ENCODE data around the gene PRSS57.
"Not testable (repeated sequence)": the region's sequence is repeated elsewhere in the genome, so short reads cannot be mapped to it uniquely, and the experiment has no call there.

PRSS57 gene

GRCh38 chr19:729564-729963 is 34.3 kb upstream of the PRSS57 start:
- ATAC-seq, H3K9me3 Mint-ChIP-seq, H3K36me3 Mint-ChIP-seq, H3K27ac Mint-ChIP-seq, H3K4me3 Mint-ChIP-seq, H3K4me1 Mint-ChIP-seq: not testable (repeated sequence)
- H3K27me3 Mint-ChIP-seq: peaks cover 54% of the 10 kb centered on the region

- H3K9me3 Mint-ChIP-seq: no peaks in the 10 kb centered on the region
- H3K27me3 Mint-ChIP-seq: peaks cover 53% of the 10 kb centered on the region
- no peaks in the 10 kb centered on the region for H3K36me3 Mint-ChIP-seq
- no peak for ATAC-seq
- H3K27ac Mint-ChIP-seq: no peak overlapping the region
- peaks cover 9% of the 10 kb centered on the region for H3K4me1 Mint-ChIP-seq
- H3K4me3 Mint-ChIP-seq: no peak overlapping the region
Measured at GRCh38 chr19:728011-728410, 32.8 kb upstream of the PRSS57 start.

GRCh38 chr19:726993-727956 is 32.0 kb upstream of the PRSS57 start:
- Mint-ChIP-seq H3K36me3 (no peaks in the 10 kb centered on the region), H3K4me3 (no peak overlapping the region), H3K9me3 (no peaks in the 10 kb centered on the region), H3K27me3 (peaks cover 55% of the 10 kb centered on the region), H3K4me1 (peaks cover 15% of the 10 kb centered on the region), H3K27ac (no peak overlapping the region)
- peak; percentile 46 for ATAC-seq

- Mint-ChIP-seq H3K27me3 (peaks cover 66% of the 10 kb centered on the region), H3K4me1 (peaks cover 23% of the 10 kb centered on the region)
Measured at GRCh38 chr19:725461-726089, 30.3 kb upstream of the PRSS57 start.

GRCh38 chr19:723714-724113 is 28.5 kb upstream of the PRSS57 start:
- no peak overlapping the region for H3K4me3 Mint-ChIP-seq
- no peaks in the 10 kb centered on the region for H3K9me3 Mint-ChIP-seq
- H3K27me3 Mint-ChIP-seq: peaks cover 71% of the 10 kb centered on the region
- H3K4me1 Mint-ChIP-seq: peaks cover 23% of the 10 kb centered on the region
- no peaks in the 10 kb centered on the region for H3K36me3 Mint-ChIP-seq
- no peak overlapping the region for H3K27ac Mint-ChIP-seq
- ATAC-seq: no peak

More at GRCh38 chr19:725461-726089, 30.3 kb upstream of the PRSS57 start:
- H3K4me3 Mint-ChIP-seq: no peak overlapping the region
- H3K9me3 Mint-ChIP-seq: no peaks in the 10 kb centered on the region
- no peak overlapping the region for H3K27ac Mint-ChIP-seq
- no peak for ATAC-seq
- no peaks in the 10 kb centered on the region for H3K36me3 Mint-ChIP-seq

- Mint-ChIP-seq H3K4me1 (peaks cover 28% of the 10 kb centered on the region), H3K4me3 (no peak overlapping the region), H3K27ac (no peak overlapping the region), H3K9me3 (no peaks in the 10 kb centered on the region), H3K27me3 (peaks cover 74% of the 10 kb centered on the region), H3K36me3 (no peaks in the 10 kb centered on the region)
- no peak for ATAC-seq
Measured at GRCh38 chr19:723247-723646, 28.0 kb upstream of the PRSS57 start.

- H3K4me3 Mint-ChIP-seq: peak overlapping the region; percentile 18
- H3K36me3 Mint-ChIP-seq: no peaks in the 10 kb centered on the region
- peaks cover 74% of the 10 kb centered on the region for H3K27me3 Mint-ChIP-seq
- no peaks in the 10 kb centered on the region for H3K9me3 Mint-ChIP-seq
- H3K4me1 Mint-ChIP-seq: peaks cover 32% of the 10 kb centered on the region
- ATAC-seq: no peak
- H3K27ac Mint-ChIP-seq: no peak overlapping the region
Measured at GRCh38 chr19:722553-723101, 27.4 kb upstream of the PRSS57 start.

GRCh38 chr19:720345-721160 is 25.3 kb upstream of the PRSS57 start:
- Mint-ChIP-seq H3K27ac (no peak overlapping the region), H3K4me3 (no peak overlapping the region), H3K36me3 (peaks cover 4% of the 10 kb centered on the region), H3K4me1 (peaks cover 32% of the 10 kb centered on the region), H3K27me3 (peaks cover 73% of the 10 kb centered on the region), H3K9me3 (peaks cover 3% of the 10 kb centered on the region)
- ATAC-seq: peak; percentile 61

- Mint-ChIP-seq H3K27me3 (peaks cover 75% of the 10 kb centered on the region), H3K36me3 (peaks cover 8% of the 10 kb centered on the region), H3K27ac (no peak overlapping the region), H3K4me3 (no peak overlapping the region), H3K9me3 (peaks cover 6% of the 10 kb centered on the region), H3K4me1 (peaks cover 32% of the 10 kb centered on the region)
- no peak for ATAC-seq
Measured at GRCh38 chr19:719636-720344, 24.5 kb upstream of the PRSS57 start.

- H3K4me3 Mint-ChIP-seq: no peak overlapping the region
- no peak for ATAC-seq
- peaks cover 6% of the 10 kb centered on the region for H3K9me3 Mint-ChIP-seq
- H3K27me3 Mint-ChIP-seq: peaks cover 71% of the 10 kb centered on the region
- H3K36me3 Mint-ChIP-seq: peaks cover 8% of the 10 kb centered on the region
- no peak overlapping the region for H3K27ac Mint-ChIP-seq
- peaks cover 32% of the 10 kb centered on the region for H3K4me1 Mint-ChIP-seq
Measured at GRCh38 chr19:718991-719512, 23.8 kb upstream of the PRSS57 start.

GRCh38 chr19:718251-718951 is 23.1 kb upstream of the PRSS57 start:
- Mint-ChIP-seq H3K27me3 (peaks cover 71% of the 10 kb centered on the region), H3K4me3 (no peak overlapping the region), H3K4me1 (peaks cover 28% of the 10 kb centered on the region), H3K9me3 (peaks cover 6% of the 10 kb centered on the region), H3K36me3 (peaks cover 8% of the 10 kb centered on the region), H3K27ac (no peak overlapping the region)
- no peak for ATAC-seq

GRCh38 chr19:715347-715746 is 20.1 kb upstream of the PRSS57 start:
- no peak overlapping the region for H3K4me3 Mint-ChIP-seq
- peaks cover 74% of the 10 kb centered on the region for H3K27me3 Mint-ChIP-seq
- H3K9me3 Mint-ChIP-seq: peaks cover 6% of the 10 kb centered on the region
- peaks cover 8% of the 10 kb centered on the region for H3K36me3 Mint-ChIP-seq
- H3K4me1 Mint-ChIP-seq: peaks cover 9% of the 10 kb centered on the region
- no peak for ATAC-seq
- H3K27ac Mint-ChIP-seq: no peak overlapping the region

GRCh38 chr19:711254-711653 is 16.0 kb upstream of the PRSS57 start:
- Mint-ChIP-seq H3K36me3 (peaks cover 8% of the 10 kb centered on the region), H3K4me3 (no peak overlapping the region), H3K27ac (no peak overlapping the region), H3K4me1 (no peaks in the 10 kb centered on the region), H3K27me3 (peaks cover 69% of the 10 kb centered on the region), H3K9me3 (peaks cover 6% of the 10 kb centered on the region)
- no peak for ATAC-seq

GRCh38 chr19:710767-711166 is 15.5 kb upstream of the PRSS57 start:
- H3K27me3 Mint-ChIP-seq: peaks cover 65% of the 10 kb centered on the region
- peaks cover 5% of the 10 kb centered on the region for H3K9me3 Mint-ChIP-seq
- no peak for ATAC-seq
- H3K36me3 Mint-ChIP-seq: peaks cover 6% of the 10 kb centered on the region
- H3K27ac Mint-ChIP-seq: no peak overlapping the region
- no peak overlapping the region for H3K4me3 Mint-ChIP-seq
- no peaks in the 10 kb centered on the region for H3K4me1 Mint-ChIP-seq

All from stimulated activated memory B cell treated with anti-CD40 and anti-IgM and Interleukin-4, amounts not matched to agents 10 μg/mL and 1 μg/mL and 100 μg/mL, for 72 hours (primary cell).